GM19455 (cell line): ENCODE measurements around the gene SP6.

Source experiments
- ATAC-seq: cut with Tn5 transposase; IDR thresholded peaks from one replicate; pipeline ENCODE4 v1.9.1; 2021; ENCODE audit not compliant: unreplicated experiment

Gene SP6

DNA sequence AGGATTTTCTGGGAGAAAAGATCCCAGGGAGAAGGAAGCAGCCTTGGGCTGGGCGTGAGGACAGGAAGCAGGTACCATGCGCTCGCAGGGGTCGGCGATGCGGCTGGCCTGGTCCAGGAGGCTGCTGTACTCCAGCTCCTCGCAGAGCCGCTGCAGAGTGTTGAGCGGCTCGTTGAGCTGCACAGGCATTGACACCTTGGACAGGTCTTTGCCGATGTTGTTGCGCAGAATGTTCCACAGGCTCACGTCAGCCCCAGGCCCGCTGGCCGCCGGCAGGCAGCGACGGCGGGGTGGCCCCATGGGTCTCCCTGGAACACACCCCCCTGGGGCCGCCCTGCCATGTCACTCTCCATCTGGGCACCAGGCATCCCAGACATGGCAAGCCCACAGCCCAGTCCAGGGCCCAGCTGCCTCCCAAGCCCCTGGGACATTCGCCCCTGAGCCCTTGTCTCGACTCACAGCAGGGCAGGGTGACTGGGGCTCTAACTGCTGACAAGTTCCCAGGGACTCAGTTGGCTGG, 37.4 kb downstream of the SP6 start:
- no peak for ATAC-seq

DNA sequence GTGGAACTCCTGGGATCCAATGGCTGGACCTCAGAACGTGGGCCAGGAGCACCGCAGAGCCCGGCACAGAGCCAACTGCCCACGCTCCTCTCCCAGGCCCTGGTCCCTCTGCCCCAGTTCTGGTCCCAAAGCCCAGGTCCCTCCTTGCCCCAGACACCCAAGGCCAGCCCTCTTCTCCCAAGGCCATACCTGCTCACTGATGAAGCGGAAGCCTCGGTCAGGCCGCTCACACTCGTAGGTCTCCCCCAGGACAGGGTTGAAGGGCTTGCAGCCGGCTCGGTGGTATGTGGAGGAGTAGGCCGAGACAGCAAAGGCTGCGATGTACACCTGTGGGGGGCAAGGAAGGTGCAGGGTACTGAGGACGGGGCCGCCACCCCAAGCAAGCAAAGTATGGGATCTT, 37.9 kb downstream of the SP6 start:
- ATAC-seq, result no peak

DNA sequence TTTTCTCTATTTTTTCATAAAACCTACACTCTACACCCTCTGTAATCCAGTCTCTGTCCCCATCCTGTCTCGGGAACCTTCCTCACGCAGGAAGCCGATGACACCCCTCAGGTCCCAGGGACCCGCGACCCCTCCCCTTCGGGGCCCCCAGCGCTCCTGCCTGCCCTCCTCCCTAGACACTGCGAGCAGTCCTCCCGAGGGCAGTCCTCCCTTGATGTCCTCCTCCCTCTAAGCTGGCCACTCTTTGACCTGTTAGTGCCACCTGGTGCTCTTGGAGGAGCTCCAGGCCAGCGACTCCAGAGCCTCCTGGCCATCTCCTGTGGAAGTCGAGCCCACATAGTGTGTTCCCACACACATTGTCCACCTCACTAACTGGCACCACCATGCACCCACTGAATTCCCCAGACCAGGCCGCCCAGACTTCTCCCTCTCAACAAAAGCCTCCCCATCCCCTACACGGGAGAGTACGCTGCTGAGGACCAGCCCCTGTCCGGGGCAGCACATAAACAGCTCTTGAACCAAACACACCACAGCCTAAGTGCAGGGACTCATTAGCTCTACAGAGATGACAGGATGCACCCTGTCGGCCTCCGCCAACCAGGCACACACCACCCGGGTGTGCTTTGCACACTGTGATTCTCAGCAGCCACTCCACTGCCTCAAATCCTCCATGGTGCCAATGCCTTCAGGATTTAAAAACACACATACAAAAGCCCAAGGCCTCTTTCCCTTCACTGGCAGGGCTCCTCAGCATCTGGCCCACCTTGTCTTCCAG, 38.6 kb downstream of the SP6 start:
- ATAC-seq, result no peak

DNA sequence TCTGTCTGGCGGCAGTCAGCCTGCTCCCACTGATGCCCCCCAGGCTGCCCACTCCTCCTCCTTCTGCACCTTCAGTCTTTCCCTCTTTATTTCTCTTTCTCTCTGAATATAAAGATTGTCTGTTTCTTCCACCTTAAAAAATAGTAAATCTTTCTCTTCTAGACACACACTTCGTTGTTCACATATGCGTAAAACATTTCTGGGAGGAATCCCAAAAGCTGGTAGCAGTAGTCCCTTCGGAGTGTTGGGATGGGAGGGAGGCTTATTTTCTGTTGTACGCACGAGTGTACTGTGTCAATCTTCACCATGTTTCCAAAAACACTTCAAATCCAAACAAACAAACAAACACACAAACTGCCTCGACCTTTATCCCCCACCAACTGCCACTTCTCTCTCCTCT, 39.3 kb downstream of the SP6 start:
- ATAC-seq, result no peak

DNA sequence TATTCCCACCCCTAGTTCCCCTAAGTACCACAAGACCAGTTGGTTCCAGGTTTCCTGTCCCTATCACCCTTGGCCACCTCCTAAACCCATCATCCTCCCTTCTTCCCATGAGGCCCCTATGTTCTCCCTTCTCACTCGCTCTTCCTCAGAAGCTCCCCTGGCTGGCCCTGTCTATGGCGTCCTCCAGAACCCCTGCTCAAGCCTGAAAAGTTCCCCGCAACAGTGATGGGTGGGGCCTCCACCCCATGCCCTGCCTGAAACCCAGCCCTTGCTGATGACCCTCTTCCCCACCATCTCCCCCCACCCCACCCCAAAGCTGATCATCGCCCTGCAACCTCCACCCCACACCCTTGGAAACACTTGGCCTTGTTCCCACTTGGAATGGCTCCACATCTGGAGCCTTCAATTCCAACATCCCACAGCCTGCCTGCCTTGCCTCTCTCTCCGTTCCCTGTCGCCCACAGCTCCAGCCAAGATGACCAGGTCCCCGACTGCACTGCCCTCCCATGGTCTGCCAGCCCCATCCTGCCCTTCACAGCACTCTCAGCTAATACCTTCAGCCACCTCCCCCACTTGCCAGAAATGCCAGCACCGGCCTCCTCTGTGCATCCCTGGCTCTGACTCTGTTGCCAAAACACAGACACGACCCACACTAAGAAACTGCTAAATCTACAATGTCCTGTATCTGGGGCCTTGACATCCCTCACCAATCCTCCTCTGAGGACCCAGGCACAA, 39.9 kb downstream of the SP6 start:
- ATAC-seq, result no peak

DNA sequence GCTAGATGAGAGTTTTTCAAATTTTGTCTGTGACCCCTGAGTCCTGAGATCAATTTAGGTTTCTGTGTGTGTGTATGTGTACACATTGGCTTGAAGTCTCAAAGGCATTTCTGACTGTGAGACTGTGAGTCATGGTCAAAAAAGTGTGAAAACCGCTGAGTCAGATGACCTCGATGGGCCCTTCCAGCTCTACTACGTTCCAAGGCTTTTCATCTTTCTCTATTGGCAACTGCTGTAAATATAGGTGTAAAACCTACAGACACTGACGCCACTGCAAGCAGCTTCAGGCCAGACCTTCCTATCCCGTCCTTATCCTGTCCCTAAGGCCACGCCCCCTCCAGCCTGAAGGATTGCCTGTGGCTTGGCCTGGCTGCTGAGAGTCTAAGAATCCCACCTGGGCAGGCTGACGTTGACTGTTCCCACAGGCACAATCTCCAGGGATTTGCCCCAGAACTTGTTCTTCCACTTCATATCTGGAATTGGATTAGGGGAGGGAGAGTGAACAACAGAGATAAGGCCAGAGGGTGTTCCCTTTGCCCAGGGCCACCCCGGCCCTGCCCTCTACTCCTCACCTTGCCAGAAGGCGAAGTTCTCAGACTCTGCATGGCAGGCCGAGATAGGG, 40.7 kb downstream of the SP6 start:
- no peak for ATAC-seq

DNA sequence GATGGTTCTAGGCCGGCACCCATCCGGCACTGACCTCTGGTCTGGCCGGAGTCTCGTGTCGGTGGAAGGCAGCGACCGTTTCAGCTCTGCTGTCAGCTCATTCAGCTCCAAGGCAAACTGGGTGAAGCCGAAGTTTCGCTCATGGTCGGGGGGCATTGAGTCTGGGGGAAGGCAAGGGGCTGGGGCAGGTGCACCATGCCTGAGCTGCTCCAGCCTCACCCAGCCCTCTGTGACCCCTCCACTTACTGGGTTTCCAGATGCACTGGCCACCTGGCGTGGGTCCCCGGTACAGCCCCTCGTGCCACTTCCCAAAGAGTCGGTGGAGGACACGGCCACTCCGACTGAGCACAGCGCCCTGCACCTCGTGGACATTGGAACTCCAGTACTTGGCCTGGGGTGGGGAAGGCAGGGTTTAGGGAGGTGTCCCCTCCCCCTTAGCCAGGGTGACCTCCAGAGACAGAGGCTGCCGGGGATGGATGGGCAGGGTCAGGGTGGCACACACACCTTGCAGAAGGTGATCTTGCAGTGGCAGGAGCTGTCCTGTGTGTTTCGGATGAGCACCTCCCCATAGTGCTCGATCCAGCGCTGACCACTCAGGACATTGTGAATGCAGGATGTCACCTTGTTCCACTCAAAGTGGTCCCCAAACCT, 42.0 kb downstream of the SP6 start:
- no peak for ATAC-seq

DNA sequence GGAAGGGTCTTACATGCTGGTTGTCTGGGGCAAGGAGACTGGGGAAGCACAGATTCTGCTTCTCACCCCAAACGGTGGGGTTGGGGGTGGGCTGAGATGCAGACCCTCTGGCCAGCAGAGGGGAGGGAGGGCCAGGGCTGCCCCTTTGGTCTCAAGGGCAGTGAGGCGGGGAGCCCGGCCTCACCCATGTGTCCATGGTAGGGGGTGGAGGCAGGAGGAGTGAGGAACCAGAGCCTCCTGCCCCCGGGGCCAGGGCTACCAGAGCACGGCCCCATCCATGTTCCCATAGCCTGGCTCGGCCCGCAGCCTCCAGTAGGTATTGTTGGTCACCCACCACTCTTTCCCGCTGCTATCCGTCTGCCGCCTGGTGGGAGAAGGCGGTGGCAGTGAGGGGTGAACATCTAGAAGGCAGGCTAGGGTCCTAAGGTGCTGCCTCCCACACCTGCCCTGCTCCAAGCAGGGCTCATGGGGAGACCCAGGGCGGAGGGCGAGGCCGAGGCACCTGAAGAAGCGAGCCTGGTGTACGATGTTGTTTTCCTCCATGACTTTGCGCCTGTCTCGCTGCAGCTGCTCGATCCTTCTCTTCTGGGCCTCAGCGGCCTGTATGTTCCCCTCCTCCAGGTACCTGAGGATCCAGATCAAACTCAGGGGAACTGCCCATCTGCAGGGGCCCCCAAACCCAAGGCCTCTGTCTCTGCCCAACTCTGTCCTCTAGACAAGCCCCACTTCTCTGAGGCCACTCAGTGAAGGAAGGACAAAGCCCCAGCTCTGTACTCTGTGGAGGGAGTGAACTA, 42.7 kb downstream of the SP6 start:
- ATAC-seq, result no peak

DNA sequence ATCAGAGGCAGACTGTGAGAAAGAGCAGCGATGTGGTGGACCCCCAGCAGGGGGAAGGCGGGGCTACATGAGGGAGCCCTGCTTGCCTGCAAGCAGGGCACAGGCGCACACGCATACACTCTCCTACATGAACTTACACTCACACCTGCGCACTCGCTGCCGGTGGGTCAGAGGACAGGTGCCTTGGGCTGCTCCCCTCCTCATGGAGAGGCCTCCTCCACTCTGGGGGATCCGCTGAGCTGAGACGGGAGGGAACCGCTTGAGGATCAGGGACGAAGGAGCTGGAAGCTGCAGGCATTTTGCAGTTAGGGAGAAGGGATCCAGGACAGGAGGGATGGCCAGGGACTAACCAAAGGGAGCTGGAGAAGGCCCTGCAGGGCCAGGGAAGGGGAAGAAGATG, 43.5 kb downstream of the SP6 start:
- ATAC-seq, result no peak

DNA sequence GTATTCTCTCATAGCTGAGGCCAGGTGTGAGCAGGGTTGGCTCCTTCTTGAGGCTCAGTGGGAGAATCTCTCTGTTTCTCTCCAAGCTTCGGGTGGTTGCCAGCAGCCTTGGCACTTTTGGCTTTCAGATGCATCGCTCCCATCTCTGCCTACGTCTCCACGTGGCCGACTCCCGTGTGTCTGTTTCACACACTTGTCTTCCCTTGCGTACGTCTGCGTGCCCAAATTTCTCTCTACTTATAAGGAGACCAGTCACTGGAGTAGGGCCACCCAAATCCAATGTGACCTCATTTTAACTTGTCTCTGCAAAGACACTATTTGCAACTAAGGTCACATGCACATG, 44.1 kb downstream of the SP6 start:
- no peak for ATAC-seq

DNA sequence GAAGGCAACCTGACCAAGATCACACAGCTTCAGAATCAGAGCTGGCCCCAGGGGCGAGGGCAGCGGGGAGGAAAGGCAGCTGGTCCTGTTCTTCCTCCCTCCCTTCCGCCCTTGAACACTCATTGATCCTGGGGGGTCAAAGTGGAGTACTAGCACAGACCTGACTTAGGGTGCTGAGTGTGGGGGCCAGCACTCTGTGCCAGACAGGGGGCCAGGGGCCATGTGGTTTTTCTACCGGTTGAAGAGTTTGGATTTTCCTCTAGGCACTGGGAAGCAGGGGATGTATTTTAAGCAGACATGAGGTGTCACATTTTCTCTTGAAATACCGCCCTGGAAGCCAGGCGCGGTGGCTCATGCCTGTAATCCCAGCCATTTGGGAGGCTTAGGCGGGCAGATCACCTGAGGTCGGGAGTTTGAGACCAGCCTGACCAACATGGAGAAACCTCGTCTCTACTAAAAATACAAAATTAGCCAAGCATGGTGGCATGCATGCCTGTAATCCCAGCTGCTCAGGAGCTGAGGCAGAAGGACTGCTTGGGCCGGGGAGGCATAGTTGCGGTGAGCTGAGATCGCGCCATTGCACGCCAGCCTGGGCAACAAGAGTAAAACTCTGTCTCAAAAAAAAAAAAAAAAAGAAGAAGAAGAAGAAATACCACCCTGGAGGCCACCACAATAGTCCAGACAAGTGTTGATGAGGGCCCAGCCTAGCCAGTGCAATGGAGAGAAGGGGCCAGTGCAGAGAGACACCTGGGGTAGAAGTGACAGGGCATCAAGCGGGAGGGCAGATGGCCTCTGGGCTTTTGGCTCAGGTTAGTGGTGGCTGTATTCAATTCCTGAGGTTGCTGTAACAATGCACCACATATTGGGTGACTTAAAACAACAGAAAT, 44.7 kb downstream of the SP6 start:
- ATAC-seq, result no peak

DNA sequence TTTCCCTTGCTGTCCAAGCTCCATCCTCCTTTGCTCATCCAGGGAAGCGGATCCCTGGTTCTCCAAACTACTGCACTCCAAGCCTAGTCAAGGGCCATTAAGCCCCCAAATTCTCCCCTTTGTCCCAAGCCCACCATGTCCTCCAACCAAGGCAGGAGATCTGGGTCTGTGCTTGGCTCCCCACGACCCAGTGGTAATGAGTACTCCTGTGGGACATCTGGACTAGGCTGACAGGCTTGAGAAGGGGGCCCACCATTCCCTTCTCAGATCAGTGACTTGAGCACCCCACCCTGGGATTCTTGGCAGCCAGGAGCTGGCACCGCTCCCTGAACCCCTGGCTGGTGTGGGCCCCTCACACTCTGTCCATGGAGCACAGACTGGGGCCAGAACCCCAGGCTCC, 46.5 kb downstream of the SP6 start:
- ATAC-seq, result no peak

DNA sequence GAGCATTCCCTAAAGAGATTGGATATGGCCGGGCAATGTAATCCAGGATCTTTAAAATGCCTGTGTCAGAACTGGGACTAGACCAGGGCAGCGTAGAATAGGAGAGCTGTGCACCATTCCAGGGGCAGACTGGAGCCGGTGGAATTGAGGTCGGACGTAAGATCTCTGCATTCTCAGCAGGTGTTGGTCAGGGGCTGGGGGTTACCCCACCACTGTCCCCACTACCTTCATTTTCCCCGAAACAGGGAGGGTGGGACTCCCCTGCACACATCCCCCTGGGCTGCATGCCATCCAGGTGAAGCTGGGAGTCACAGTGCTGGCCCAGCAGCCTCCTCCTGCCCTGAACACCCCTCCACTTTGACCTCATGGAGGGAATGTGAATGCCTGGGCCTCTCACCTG, 47.2 kb downstream of the SP6 start:
- no peak for ATAC-seq

DNA sequence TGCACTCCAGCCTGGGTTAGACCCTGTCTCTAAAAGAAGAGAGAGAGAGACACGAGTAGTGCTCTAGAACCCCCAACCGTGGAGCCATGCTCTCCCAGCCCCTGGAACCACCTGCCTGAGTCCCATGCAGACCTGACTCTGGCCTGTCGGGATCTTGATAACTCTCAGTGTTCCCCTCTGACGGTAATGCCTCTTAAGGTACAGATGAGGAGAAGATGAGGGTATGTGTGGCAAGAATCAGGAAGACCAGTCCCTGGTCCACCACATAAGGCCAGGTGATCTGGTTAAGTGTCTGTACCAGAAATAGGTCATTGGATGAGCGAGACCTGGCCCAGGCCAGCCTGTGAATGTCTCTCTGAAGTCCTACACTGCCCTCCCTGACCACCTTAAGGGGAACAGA, 47.8 kb downstream of the SP6 start:
- no peak for ATAC-seq

DNA sequence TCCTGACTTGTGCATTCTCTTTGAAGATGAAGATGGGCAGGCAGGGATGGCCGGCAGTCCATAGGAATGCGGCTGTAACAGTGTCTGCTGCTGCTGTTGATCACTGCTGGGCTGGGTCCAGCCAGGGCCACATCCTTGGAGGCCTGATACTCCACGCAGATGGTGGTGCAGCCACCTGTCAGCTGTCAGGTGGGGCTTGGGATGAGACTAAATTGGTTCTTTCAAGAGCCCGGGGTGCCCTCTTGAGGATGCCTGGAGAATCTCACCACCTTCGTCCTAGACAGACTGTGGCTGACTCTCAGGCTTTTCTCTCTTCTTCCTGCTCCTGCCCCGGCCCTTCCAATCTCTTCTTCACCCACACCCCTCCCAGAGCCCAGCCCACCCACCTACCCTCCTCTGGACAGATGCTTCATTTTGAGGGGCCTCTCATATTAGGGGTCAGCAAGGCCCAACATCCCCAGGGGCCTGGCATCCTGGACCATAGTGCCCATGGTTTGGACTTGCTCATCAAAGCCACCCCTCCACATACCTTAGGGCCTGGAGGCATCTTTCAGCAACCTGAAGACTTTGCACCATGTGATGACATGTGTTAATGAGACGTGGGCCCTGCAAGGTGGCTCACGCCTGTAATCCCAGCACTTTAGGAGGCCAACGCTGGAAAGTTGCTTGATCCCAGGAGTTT, 48.5 kb downstream of the SP6 start:
- no peak for ATAC-seq

DNA sequence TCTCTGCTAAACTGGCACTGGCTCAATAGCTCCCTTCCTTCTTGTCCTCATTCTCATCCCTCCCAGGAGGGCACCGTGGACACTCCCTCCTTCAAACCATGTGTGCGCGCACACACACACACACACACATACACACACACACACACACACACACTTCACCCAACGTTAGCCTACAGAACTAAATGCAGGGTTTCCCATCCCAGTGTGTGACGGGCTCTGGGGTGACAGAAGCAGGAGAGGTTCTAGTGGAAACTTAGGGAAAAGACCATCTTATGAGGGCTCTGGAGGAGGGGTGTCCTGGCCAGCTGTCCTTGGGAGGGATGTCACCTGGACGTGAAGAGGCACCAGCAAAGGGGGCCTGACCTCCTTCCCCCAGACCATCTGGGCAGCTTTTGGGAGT, 49.1 kb downstream of the SP6 start:
- no peak for ATAC-seq

DNA sequence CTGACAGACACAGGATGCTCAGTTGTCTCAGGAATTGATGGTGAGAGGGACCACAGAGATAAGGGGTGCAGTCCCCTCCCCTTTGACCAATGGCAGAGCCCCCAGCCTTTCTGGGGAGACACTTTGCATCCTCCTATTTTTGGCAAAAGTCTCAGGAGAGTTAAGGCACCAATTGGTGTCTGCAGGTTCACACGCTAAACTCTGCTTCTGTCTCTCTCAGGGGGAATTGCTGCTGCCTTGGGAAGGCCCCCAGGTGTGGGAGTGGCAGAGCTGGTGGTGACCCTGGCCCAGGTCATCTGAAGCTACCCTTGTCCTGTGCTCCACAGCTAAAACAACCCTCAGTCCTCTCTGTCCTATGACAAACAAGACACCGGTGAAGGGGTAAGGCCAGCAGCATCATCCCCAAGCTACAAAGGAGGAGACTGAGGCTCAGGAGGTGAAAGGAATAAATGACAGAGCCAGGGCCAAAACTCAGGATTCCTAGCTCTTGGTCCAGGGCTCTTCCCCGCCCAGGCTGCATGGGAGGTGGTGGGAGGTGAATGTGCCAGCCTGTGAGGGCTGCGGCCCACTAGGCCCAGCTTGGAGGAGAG, 49.7 kb downstream of the SP6 start:
- no peak for ATAC-seq

DNA sequence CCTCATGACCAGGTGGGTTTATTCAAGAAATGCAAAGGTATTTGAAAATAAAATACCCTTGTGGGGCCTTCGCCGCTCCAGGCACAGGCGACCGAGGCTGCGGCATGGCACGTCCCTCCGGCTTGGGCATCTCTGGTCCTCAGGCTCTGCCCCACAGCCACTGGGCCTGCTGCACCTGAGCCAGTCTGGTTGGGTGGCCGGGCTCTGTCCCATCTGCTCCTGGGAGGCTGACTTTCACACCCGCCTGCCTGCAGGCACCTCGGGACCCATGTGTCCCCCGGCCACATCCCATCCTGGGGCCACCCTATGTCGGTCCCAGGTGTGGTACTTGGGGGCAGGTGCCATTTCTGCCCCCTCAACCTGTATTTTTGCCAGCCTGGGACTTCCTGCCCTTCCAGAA, 50.3 kb downstream of the SP6 start:
- no peak for ATAC-seq

DNA sequence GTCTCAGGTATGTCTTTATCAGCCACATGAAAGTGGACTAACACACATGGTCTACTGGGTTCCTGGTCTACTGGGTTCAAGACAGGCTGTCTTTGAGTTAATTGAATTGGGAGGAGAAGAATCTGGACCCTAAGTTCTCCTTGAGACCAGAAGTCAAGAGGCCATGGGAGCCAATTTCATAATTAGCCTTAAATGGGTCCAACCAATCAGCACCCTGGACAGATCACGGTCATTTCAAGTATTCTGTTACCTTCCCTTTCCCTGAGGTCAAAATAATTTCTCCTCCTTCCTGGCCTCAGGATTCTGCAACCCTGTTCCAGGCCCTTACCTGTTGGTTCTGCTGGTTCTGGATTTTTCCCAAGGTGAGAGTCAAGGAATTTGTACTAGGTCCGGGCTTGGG, 53.2 kb downstream of the SP6 start:
- ATAC-seq, result no peak
